Neural progenitor cell (in vitro differentiated cells): ENCODE data around the gene AVPR1B. TPM values are rescaled to one million over a fixed set of nuclear protein-coding genes. Genes with fewer than 3 reads are reported as not detected.
A peak's percentile ranks its signal among the peaks of the same experiment; 100 is the strongest.

Source experiments
- DNase-seq: peaks from one replicate; pipeline ENCODE4 v3.0.0-alpha.2; 2016; ENCODE audit warnings: low spot score
- H2AFZ ChIP-seq: fragments of 200-600 bp; sonication (generic); replicated peaks from 2 replicates; pipeline ENCODE4 v1.6.1; 2016; ENCODE audit warnings: antibody characterized with exemption
- H3F3A ChIP-seq: fragments of 200-600 bp; sonication (generic); 2 replicates; pipeline ENCODE4 v1.6.1; 2016; ENCODE audit warnings: antibody characterized with exemption, low read depth
- H3K27ac ChIP-seq: fragments of 200-600 bp; sonication (generic); 2 replicates; pipeline ENCODE4 v1.5.1; 2016; ENCODE audit warnings: mild to moderate bottlenecking
- H3K27me3 ChIP-seq: fragments of 200-600 bp; sonication (generic); 2 replicates; pipeline ENCODE4 v1.6.1; 2016; ENCODE audit warnings: mild to moderate bottlenecking, moderate library complexity
- H3K36me3 ChIP-seq: fragments of 200-600 bp; sonication (generic); 2 replicates; pipeline ENCODE4 v1.5.1; 2016
- H3K4me1 ChIP-seq: fragments of 200-600 bp; sonication (generic); 2 replicates; pipeline ENCODE4 v1.6.1; 2016; ENCODE audit warnings: mixed run types
- H3K4me2 ChIP-seq: fragments of 200-600 bp; sonication (generic); 2 replicates; pipeline ENCODE4 v1.6.1; 2016
- H3K4me3 ChIP-seq: fragments of 200-600 bp; sonication (generic); 2 replicates; pipeline ENCODE4 v1.5.1; 2016
- H3K79me2 ChIP-seq: fragments of 200-600 bp; sonication (generic); 2 replicates; pipeline ENCODE4 v1.6.1; 2016; ENCODE audit warnings: low read depth
- H3K9ac ChIP-seq: fragments of 200-600 bp; sonication (generic); 2 replicates; pipeline ENCODE4 v1.6.1; 2016
- H3K9me3 ChIP-seq: fragments of 200-600 bp; sonication (generic); 2 replicates; pipeline ENCODE4 v1.5.1; 2016; ENCODE audit warnings: low read depth
- H4K20me1 ChIP-seq: fragments of 200-600 bp; sonication (generic); 2 replicates; pipeline ENCODE4 v1.6.1; 2016; ENCODE audit warnings: low read depth
- H3K27ac Mint-ChIP-seq: 3 replicates; pipeline ENCODE4 v1.8.0; 2021; ENCODE audit warnings: mixed read lengths
- H3K27me3 Mint-ChIP-seq: 2 replicates; pipeline ENCODE4 v1.8.0; 2022; ENCODE audit warnings: low read depth, mild to moderate bottlenecking, inconsistent platforms, moderate library complexity, mixed read lengths; ENCODE audit not compliant: insufficient read depth
- H3K36me3 Mint-ChIP-seq: 3 replicates; pipeline ENCODE4 v1.8.0; 2021; ENCODE audit warnings: mixed read lengths
- H3K4me1 Mint-ChIP-seq: 3 replicates; pipeline ENCODE4 v1.8.0; 2021; ENCODE audit warnings: mixed read lengths
- H3K4me3 Mint-ChIP-seq: 3 replicates; pipeline ENCODE4 v1.8.0; 2021; ENCODE audit warnings: mild to moderate bottlenecking, moderate library complexity, mixed read lengths
- H3K9me3 Mint-ChIP-seq: 3 replicates; pipeline ENCODE4 v1.8.0; 2020; ENCODE audit warnings: mixed read lengths
- EZH2 ChIP-seq: fragments of 200-600 bp; sonication (generic); IDR thresholded peaks from 2 replicates; pipeline ENCODE4 v1.6.1; 2017; ENCODE audit warnings: antibody characterized with exemption, mild to moderate bottlenecking, moderate library complexity
- EZH2phosphoT487 ChIP-seq: fragments of 200-600 bp; sonication (generic); IDR thresholded peaks from 2 replicates; pipeline ENCODE4 v1.6.1; 2017; ENCODE audit warnings: antibody characterized with exemption
- total RNA-seq: library from RNA; depleted of rRNA; stranded (reverse); fragments of >200 nt; gene quantifications from 2 replicates; pipeline ENCODE4 v1.2.3, GENCODE V29; 2015; ENCODE audit warnings: low replicate concordance
- TF ChIP-seq, protein P1 (sequence below): fragments of 200-600 bp; sonication (generic); IDR thresholded peaks from 2 replicates; pipeline ENCODE4 v1.5.1; 2017; ENCODE audit warnings: antibody characterized with exemption, mild to moderate bottlenecking

The AVPR1B gene
- total RNA-seq, 1 donor from 2014 or later = not detected

GRCh38 chr1:206136241-206136640 lies 19.1 kb upstream of the AVPR1B start:
- H3K27ac ChIP-seq = no peak overlapping the region
- no peak overlapping the region for H3K4me2 ChIP-seq
- no peaks in the 10 kb centered on the region for H3K79me2 ChIP-seq
- H3F3A ChIP-seq = no peaks in the 10 kb centered on the region
- peaks cover 29% of the 10 kb centered on the region for H3K4me1 Mint-ChIP-seq
- H4K20me1 ChIP-seq = no peaks in the 10 kb centered on the region
- no peaks in the 10 kb centered on the region for H3K4me1 ChIP-seq
- peaks cover 14% of the 10 kb centered on the region for H3K9me3 Mint-ChIP-seq
- H3K36me3 Mint-ChIP-seq = no peaks in the 10 kb centered on the region
- H3K4me3 Mint-ChIP-seq = no peak overlapping the region
- H3K9me3 ChIP-seq = no peaks in the 10 kb centered on the region
- TF ChIP-seq EZH2phosphoT487 = no peak
- TF ChIP-seq, protein P1, sequence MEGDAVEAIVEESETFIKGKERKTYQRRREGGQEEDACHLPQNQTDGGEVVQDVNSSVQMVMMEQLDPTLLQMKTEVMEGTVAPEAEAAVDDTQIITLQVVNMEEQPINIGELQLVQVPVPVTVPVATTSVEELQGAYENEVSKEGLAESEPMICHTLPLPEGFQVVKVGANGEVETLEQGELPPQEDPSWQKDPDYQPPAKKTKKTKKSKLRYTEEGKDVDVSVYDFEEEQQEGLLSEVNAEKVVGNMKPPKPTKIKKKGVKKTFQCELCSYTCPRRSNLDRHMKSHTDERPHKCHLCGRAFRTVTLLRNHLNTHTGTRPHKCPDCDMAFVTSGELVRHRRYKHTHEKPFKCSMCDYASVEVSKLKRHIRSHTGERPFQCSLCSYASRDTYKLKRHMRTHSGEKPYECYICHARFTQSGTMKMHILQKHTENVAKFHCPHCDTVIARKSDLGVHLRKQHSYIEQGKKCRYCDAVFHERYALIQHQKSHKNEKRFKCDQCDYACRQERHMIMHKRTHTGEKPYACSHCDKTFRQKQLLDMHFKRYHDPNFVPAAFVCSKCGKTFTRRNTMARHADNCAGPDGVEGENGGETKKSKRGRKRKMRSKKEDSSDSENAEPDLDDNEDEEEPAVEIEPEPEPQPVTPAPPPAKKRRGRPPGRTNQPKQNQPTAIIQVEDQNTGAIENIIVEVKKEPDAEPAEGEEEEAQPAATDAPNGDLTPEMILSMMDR = no peak
- no peak for TF ChIP-seq EZH2
- peaks cover 11% of the 10 kb centered on the region for H3K27me3 Mint-ChIP-seq
- H3K9ac ChIP-seq = no peak overlapping the region
- H3K4me3 ChIP-seq = no peak overlapping the region
- no peaks in the 10 kb centered on the region for H3K27me3 ChIP-seq
- peak overlapping the region; percentile 53 for H3K27ac Mint-ChIP-seq
- no peaks in the 10 kb centered on the region for H3K36me3 ChIP-seq
- H2AFZ ChIP-seq = no peak overlapping the region
- no peak for DNase-seq

- Histone ChIP-seq H3F3A (no peaks in the 10 kb centered on the region), H3K4me2 (no peak overlapping the region), H4K20me1 (no peaks in the 10 kb centered on the region), H3K9me3 (no peaks in the 10 kb centered on the region), H3K4me3 (no peak overlapping the region), H3K27me3 (no peaks in the 10 kb centered on the region), H3K79me2 (no peaks in the 10 kb centered on the region), H3K4me1 (no peaks in the 10 kb centered on the region), H3K36me3 (no peaks in the 10 kb centered on the region), H2AFZ (no peak overlapping the region), H3K27ac (no peak overlapping the region), H3K9ac (no peak overlapping the region)
- H3K4me1 Mint-ChIP-seq = peaks cover 29% of the 10 kb centered on the region
- peaks cover 8% of the 10 kb centered on the region for H3K27me3 Mint-ChIP-seq
- H3K36me3 Mint-ChIP-seq = no peaks in the 10 kb centered on the region
- no peak for DNase-seq
- TF ChIP-seq, protein P1 = no peak
- TF ChIP-seq EZH2phosphoT487 (no peak), EZH2 (no peak)
- no peak overlapping the region for H3K27ac Mint-ChIP-seq
- H3K9me3 Mint-ChIP-seq = peaks cover 5% of the 10 kb centered on the region
- H3K4me3 Mint-ChIP-seq = no peak overlapping the region
Observed at GRCh38 chr1:206135248-206135647, 18.1 kb upstream of the AVPR1B start.

DNA sequence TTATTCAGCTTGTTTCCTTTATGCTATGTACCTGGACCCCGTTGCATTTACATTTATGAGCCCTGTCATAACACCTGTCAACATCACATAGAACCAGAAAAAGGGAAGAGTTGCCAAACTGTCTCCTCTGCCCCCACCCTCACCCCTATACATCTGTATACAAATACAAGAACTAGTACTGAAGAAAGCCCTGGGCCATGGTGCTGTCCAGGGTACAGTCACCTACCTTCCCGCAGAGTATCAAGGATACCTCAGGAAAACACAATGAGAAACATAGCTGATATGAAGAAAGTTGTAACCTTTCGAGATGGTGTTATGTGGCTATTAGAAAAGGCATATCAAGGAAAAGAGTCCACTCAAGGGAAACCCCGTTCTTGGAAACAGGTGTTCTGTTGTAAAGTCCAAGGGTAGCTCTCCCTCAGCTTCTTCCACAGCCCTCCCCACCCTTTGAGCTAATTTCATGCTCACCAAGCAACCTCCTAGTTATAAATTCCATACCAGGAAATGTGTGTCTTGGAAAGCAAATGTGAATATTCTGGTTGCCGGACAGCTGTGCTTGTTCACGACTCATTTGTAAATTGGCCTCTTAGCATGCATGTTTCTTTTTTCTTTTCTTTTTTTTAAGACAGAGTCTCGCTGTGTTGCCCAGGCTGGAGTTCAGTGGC lies 16.7 kb upstream of the AVPR1B start:
- Histone ChIP-seq H3F3A (no peaks in the 10 kb centered on the region), H3K9ac (no peak overlapping the region), H3K27me3 (no peaks in the 10 kb centered on the region), H3K4me3 (no peak overlapping the region), H3K79me2 (no peaks in the 10 kb centered on the region), H4K20me1 (no peaks in the 10 kb centered on the region), H3K4me1 (no peaks in the 10 kb centered on the region), H2AFZ (no peak overlapping the region), H3K4me2 (no peak overlapping the region), H3K36me3 (no peaks in the 10 kb centered on the region), H3K27ac (no peak overlapping the region), H3K9me3 (no peaks in the 10 kb centered on the region)
- TF ChIP-seq EZH2phosphoT487 (no peak), EZH2 (no peak)
- TF ChIP-seq, protein P1 = no peak
- no peaks in the 10 kb centered on the region for H3K36me3 Mint-ChIP-seq
- no peak overlapping the region for H3K4me3 Mint-ChIP-seq
- peaks cover 1% of the 10 kb centered on the region for H3K9me3 Mint-ChIP-seq
- H3K4me1 Mint-ChIP-seq = peaks cover 27% of the 10 kb centered on the region
- H3K27me3 Mint-ChIP-seq = peaks cover 8% of the 10 kb centered on the region
- no peak for DNase-seq
- H3K27ac Mint-ChIP-seq = no peak overlapping the region
